Endothelial cell of umbilical vein (primary cell): Measurements from ENCODE around the gene BACH2. TPM values are rescaled to one million over a fixed set of nuclear protein-coding genes. Genes with fewer than 3 reads are reported as not detected.

Experiments used
- BruUV-seq: library from RNA; stranded (reverse); fragments of 400-500 nt; replicated peaks from 2 replicates; lab custom pipeline; 2021; lab: Mats Ljungman, UMichigan
- CTCF ChIA-PET: fragments of 300-600, 350-600 bp; sonication (Branson Sonifier 250); formaldehyde crosslinking; loops from one replicate; lab custom pipeline; 2021; ENCODE audit warnings: antibody characterized with exemption, inconsistent platforms; lab: Charles Lee
- POLR2A ChIA-PET: fragments of 300-600, 350-600 bp; sonication (Branson Sonifier 250); formaldehyde crosslinking; loops from one replicate; lab custom pipeline; 2021; ENCODE audit warnings: antibody characterized with exemption, inconsistent platforms; lab: Charles Lee
- DNase-seq: peaks from one replicate; pipeline ENCODE4 v3.0.0-alpha.2; 2011; ENCODE audit warnings: low read depth, low spot score
- FAIRE-seq: peaks from 2 replicates; lab custom pipeline; 2011; peaks lifted over from hg19 to GRCh38; lab: Jason Lieb, UNC
- H2AFZ ChIP-seq: 2 replicates; pipeline ENCODE4 v1.6.0; 2012; ENCODE audit warnings: low read depth, low read length, control low read depth, inconsistent platforms
- H3K27ac ChIP-seq: 2 replicates; pipeline ENCODE4 v1.5.1; 2011; ENCODE audit warnings: low read depth, mild to moderate bottlenecking, control low read depth, low read length, moderate library complexity; ENCODE audit not compliant: insufficient read depth
- H3K27me3 ChIP-seq, 2 experiments: 2 replicates each; pipeline versions ENCODE4 v1.6.0 to v1.6.1; 2011; ENCODE audit warnings: low read length in 2 of 2, mixed read lengths in 1 of 2; ENCODE audit not compliant: control insufficient read depth in 2 of 2, insufficient read depth in 2 of 2
- H3K36me3 ChIP-seq, 2 experiments: 2 replicates in 1 of 2; 3 replicates in 1 of 2; pipeline ENCODE4 v1.5.1; 2011; ENCODE audit warnings: low read length in 2 of 2, mild to moderate bottlenecking in 1 of 2, moderate library complexity in 1 of 2; ENCODE audit not compliant: control insufficient read depth in 2 of 2, insufficient read depth in 2 of 2; ENCODE audit errors: extremely low read depth in 1 of 2
- H3K4me1 ChIP-seq: 3 replicates; pipeline ENCODE4 v1.5.1; 2011; ENCODE audit warnings: mild to moderate bottlenecking, low read length; ENCODE audit not compliant: control insufficient read depth, insufficient read depth; ENCODE audit errors: extremely low read depth
- H3K4me2 ChIP-seq: 2 replicates; pipeline ENCODE4 v1.6.1; 2011; ENCODE audit warnings: low read length, control low read depth, mixed read lengths; ENCODE audit not compliant: insufficient read depth
- H3K4me3 ChIP-seq, 3 experiments: fragments of 200-600 bp in 1 of 3; sonication (generic), shearing (Covaris generic) in 1 of 3; replicated peaks in 1 of 3; 2 replicates each; pipeline ENCODE4 v1.5.1; 2011 to 2016; ENCODE audit warnings: control low read depth in 3 of 3, low read length in 3 of 3, mild to moderate bottlenecking in 2 of 3, inconsistent platforms in 1 of 3, low read depth in 1 of 3, moderate library complexity in 1 of 3; ENCODE audit not compliant: insufficient read depth in 1 of 3
- H3K79me2 ChIP-seq: 2 replicates; pipeline ENCODE4 v1.6.0; 2012; ENCODE audit warnings: low read length, inconsistent platforms; ENCODE audit not compliant: control insufficient read depth, insufficient read depth
- H3K9ac ChIP-seq: replicated peaks from 2 replicates; pipeline ENCODE3; 2011; ENCODE audit warnings: low read length, control low read depth; ENCODE audit not compliant: insufficient read depth; ENCODE audit errors: extremely low read depth
- H3K9me1 ChIP-seq: replicated peaks from 3 replicates; pipeline ENCODE4 v1.6.0; 2011; ENCODE audit warnings: mild to moderate bottlenecking, low read length; ENCODE audit not compliant: control insufficient read depth, insufficient read depth; ENCODE audit errors: extremely low read depth
- H3K9me3 ChIP-seq: replicated peaks from 2 replicates; pipeline ENCODE4 v1.5.1; 2012; ENCODE audit warnings: low read length, inconsistent platforms; ENCODE audit not compliant: control insufficient read depth, insufficient read depth
- H4K20me1 ChIP-seq: replicated peaks from 2 replicates; pipeline ENCODE3; 2011; ENCODE audit warnings: mild to moderate bottlenecking, low read length; ENCODE audit not compliant: control insufficient read depth, insufficient read depth; ENCODE audit errors: extremely low read depth
- EZH2 ChIP-seq: IDR thresholded peaks from 2 replicates; pipeline ENCODE4 v1.6.1; 2012; ENCODE audit warnings: borderline replicate concordance, low read depth, mild to moderate bottlenecking, moderate library complexity, low read length, inconsistent platforms; ENCODE audit not compliant: severe bottlenecking
- FOS ChIP-seq: IDR thresholded peaks from 2 replicates; pipeline ENCODE4 v1.6.1; 2011; ENCODE audit warnings: mild to moderate bottlenecking, low read length, moderate library complexity, borderline replicate concordance; ENCODE audit not compliant: insufficient read depth
- GATA2 ChIP-seq: IDR thresholded peaks from 2 replicates; pipeline ENCODE4 v1.7.0; 2011; ENCODE audit warnings: low read depth, mild to moderate bottlenecking, moderate library complexity, mixed read lengths, low read length; ENCODE audit not compliant: insufficient read length, insufficient read depth
- JUN ChIP-seq: IDR thresholded peaks from 2 replicates; pipeline ENCODE4 v1.6.1; 2011; ENCODE audit warnings: borderline replicate concordance, low read depth; ENCODE audit not compliant: insufficient read length, insufficient read depth
- MYC ChIP-seq: IDR thresholded peaks from one replicate; pipeline ENCODE4 v1.6.1; 2011; ENCODE audit warnings: mild to moderate bottlenecking, low read depth, low read length
- POLR2A ChIP-seq: IDR thresholded peaks from 2 replicates; pipeline ENCODE4 v1.6.1; 2012; ENCODE audit warnings: low read depth, mild to moderate bottlenecking, control low read depth, low read length
- POLR2AphosphoS5 ChIP-seq: IDR thresholded peaks from 2 replicates; pipeline ENCODE4 v1.6.1; 2012; ENCODE audit warnings: low read depth, mild to moderate bottlenecking, control low read depth, low read length, moderate library complexity; ENCODE audit not compliant: insufficient read depth
- dilution Hi-C: fragments of 300-500 bp; cut with MboI; formaldehyde crosslinking; loops from one replicate; pipeline ENCODE4 v1.15.0; 2019; ENCODE audit warnings: low sequenced_read_pairs; ENCODE audit not compliant: extremely low pct_ligation_motif_present
- intact Hi-C: fragments of 100-400 bp; cut with micrococcal nuclease; formaldehyde crosslinking; loops from one replicate; pipeline ENCODE4 v1.10.0; 2022
- polyA plus RNA-seq, 4 experiments: library from polyadenylated mRNA; depleted of rRNA in 3 of 4; stranded (reverse) in 3 of 4; unstranded in 1 of 4; fragments of >200 nt; gene quantifications; 2 replicates each; pipeline versions ENCODE4 v1.2.1 to v1.2.3, GENCODE V29; 2011 to 2012; ENCODE audit warnings: missing spikeins in 1 of 4
- total RNA-seq: library from RNA; stranded (reverse); gene quantifications from 2 replicates; pipeline ENCODE4 v1.2.3, GENCODE V29; 2021
- TF ChIP-seq, protein P1 (sequence below), 2 donors: IDR thresholded peaks; 1 replicate in 1 of 2; 2 replicates in 1 of 2; pipeline ENCODE4 v1.5.1; 2011; ENCODE audit warnings: low read length in 2 of 2, mild to moderate bottlenecking in 2 of 2, moderate library complexity in 2 of 2, control low read depth in 1 of 2, inconsistent platforms in 1 of 2, low read depth in 1 of 2; ENCODE audit not compliant: insufficient read depth in 1 of 2; ENCODE audit errors: extremely low read depth in 1 of 2
- TF ChIP-seq, protein P2 (sequence below): IDR thresholded peaks from 2 replicates; pipeline ENCODE4 v1.6.1; 2011; ENCODE audit not compliant: insufficient read depth, insufficient read length

Gene BACH2
- total and polyA plus RNA-seq, 2 donors (not counting 3 experiments of a cell fraction or from before 2014, with no cell fraction given), result 1.7 to 5.6 TPM

DNA sequence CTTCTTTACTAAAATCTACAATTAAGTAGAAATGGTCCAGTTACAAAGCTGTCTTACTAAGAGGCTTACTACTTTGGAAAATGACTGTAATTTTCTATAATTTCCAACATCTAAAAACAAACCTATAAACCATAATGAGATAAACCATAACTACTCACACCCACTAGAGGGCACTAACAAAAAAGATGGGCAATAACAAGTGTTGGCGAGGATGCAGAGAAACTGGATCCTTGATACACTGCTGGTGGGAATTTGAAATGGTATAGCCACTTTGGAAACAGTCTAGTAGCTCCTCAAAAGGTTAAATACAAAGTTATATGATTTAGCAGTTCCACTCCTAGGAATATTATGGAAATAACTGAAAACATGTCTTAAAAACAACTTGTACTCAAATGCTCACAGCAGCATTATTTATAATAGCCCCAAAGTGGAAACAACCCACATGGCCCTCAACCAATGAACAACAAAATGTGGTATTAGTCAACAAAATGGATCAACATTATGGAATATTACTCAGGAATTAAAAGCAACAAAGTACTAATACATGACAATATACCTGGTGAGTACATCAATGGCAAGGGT, 351.7 kb downstream of the BACH2 start:
- Histone ChIP-seq H3K79me2 (no peaks in the 10 kb centered on the region), H3K27ac (no peak overlapping the region), H3K4me2 (no peak overlapping the region), H2AFZ (no peak overlapping the region), H3K9me1 (no peaks in the 10 kb centered on the region), H3K4me1 (no peaks in the 10 kb centered on the region), H4K20me1 (no peaks in the 10 kb centered on the region), H3K36me3 (no peaks in the 10 kb centered on the region), H3K4me3 (no peak overlapping the region), H3K9me3 (no peaks in the 10 kb centered on the region), H3K27me3 (peaks cover 0 to 10% of the 10 kb centered on the region in 2 experiments), H3K9ac (no peak overlapping the region)
- CTCF ChIA-PET, result no interaction called here
- FAIRE-seq (peak; percentile 69), DNase-seq (no peak)
- no peak for TF ChIP-seq POLR2A
- TF ChIP-seq, protein P1, sequence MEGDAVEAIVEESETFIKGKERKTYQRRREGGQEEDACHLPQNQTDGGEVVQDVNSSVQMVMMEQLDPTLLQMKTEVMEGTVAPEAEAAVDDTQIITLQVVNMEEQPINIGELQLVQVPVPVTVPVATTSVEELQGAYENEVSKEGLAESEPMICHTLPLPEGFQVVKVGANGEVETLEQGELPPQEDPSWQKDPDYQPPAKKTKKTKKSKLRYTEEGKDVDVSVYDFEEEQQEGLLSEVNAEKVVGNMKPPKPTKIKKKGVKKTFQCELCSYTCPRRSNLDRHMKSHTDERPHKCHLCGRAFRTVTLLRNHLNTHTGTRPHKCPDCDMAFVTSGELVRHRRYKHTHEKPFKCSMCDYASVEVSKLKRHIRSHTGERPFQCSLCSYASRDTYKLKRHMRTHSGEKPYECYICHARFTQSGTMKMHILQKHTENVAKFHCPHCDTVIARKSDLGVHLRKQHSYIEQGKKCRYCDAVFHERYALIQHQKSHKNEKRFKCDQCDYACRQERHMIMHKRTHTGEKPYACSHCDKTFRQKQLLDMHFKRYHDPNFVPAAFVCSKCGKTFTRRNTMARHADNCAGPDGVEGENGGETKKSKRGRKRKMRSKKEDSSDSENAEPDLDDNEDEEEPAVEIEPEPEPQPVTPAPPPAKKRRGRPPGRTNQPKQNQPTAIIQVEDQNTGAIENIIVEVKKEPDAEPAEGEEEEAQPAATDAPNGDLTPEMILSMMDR (IDR thresholded peaks at IDR 0.05; ENCODE audit: extremely low read depth in 1 of 2, insufficient read depth in 1 of 2, low read depth in 1 of 2, low read length in 2 of 2), result peak; percentile 30 to 40
- BruUV-seq, result no TSS peak
- intact Hi-C loops (loop anchor here (1.0 to 10.0 kb wide), 3 partner anchors 102 to 534 kb away; no protein-coding TSS in a partner anchor), dilution Hi-C loops (no loop called here)
- POLR2A ChIA-PET, result no interaction called here

DNA sequence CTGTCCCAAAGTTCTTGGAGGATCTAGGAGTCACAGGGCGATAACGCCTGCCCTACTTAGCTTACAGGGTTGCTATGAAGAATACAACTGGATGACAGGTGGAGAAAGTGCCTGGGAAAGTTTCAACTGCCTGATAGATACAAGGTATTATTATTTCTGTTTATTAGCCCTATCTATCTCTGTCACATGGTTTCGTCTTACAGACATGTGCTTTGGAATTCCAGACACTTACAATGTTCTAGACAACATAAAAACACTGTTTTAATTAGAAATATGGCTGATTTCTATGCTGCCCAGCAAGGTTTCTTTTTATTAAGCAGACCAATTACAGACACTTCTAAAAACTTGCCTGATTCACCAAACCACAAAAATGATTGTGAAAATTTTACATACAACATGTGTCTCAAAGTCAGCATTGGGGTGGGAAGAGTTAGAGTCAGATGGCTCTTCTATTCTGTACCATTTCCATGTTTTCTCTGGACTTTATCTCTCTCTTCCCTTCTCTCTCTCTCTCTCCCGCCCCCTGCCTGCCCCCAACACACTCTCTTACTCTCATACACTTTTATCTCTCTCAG, 352.4 kb downstream of the BACH2 start:
- Histone ChIP-seq H3K4me1 (no peaks in the 10 kb centered on the region), H3K27ac (no peak overlapping the region), H4K20me1 (no peaks in the 10 kb centered on the region), H3K79me2 (no peaks in the 10 kb centered on the region), H3K27me3 (peaks cover 0 to 10% of the 10 kb centered on the region in 2 experiments), H3K9me3 (no peaks in the 10 kb centered on the region), H3K9ac (no peak overlapping the region), H3K36me3 (no peaks in the 10 kb centered on the region), H3K9me1 (no peaks in the 10 kb centered on the region), H3K4me3 (no peak overlapping the region), H2AFZ (no peak overlapping the region), H3K4me2 (no peak overlapping the region)
- POLR2A ChIA-PET, result no interaction called here
- dilution Hi-C loops (no loop called here), intact Hi-C loops (loop anchor here (1.0 to 10.0 kb wide), 3 partner anchors 103 to 535 kb away; no protein-coding TSS in a partner anchor)
- FAIRE-seq (no peak), DNase-seq (no peak)
- TF ChIP-seq, protein P2, sequence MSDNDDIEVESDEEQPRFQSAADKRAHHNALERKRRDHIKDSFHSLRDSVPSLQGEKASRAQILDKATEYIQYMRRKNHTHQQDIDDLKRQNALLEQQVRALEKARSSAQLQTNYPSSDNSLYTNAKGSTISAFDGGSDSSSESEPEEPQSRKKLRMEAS, result no peak
- TF ChIP-seq FOS (no peak), GATA2 (no peak), POLR2AphosphoS5 (no peak), MYC (no peak), JUN (no peak), POLR2A (no peak), EZH2 (no peak)
- TF ChIP-seq, protein P1 (IDR thresholded peaks at IDR 0.05; ENCODE audit: extremely low read depth in 1 of 2, insufficient read depth in 1 of 2, low read depth in 1 of 2, low read length in 2 of 2), result no peak
- CTCF ChIA-PET, result interaction anchor here (0.6 to 4.8 kb wide), 6 partner anchors 8 to 533 kb away, joined by 3 to 269 read pairs (median 4); no protein-coding TSS in a partner anchor
- no TSS peak for BruUV-seq
